HG03196 (cell line): ENCODE data around the gene GSTM2.

Source experiments
- ATAC-seq: cut with Tn5 transposase; IDR thresholded peaks from one replicate; pipeline ENCODE4 v1.9.1; 2021; ENCODE audit not compliant: unreplicated experiment

The GSTM2 gene

GRCh38 chr1:109629372-109630030 is 38.4 kb upstream of the GSTM2 start:
- ATAC-seq, result no peak

- ATAC-seq, result no peak
Measured at GRCh38 chr1:109630081-109630897, 37.6 kb upstream of the GSTM2 start.

GRCh38 chr1:109630898-109631512 is 36.9 kb upstream of the GSTM2 start:
- no peak for ATAC-seq

GRCh38 chr1:109631513-109632505 is 36.0 kb upstream of the GSTM2 start:
- ATAC-seq, result no peak

GRCh38 chr1:109632671-109633346 is 35.0 kb upstream of the GSTM2 start:
- ATAC-seq, result no peak

- no peak for ATAC-seq
Measured at GRCh38 chr1:109634292-109634691, 33.6 kb upstream of the GSTM2 start.

- no peak for ATAC-seq
Measured at GRCh38 chr1:109634771-109635750, 32.8 kb upstream of the GSTM2 start.

- no peak for ATAC-seq
Measured at GRCh38 chr1:109635862-109636200, 32.0 kb upstream of the GSTM2 start.

GRCh38 chr1:109636201-109636952 is 31.5 kb upstream of the GSTM2 start:
- no peak for ATAC-seq

- no peak for ATAC-seq
Measured at GRCh38 chr1:109637446-109637845, 30.4 kb upstream of the GSTM2 start.

- ATAC-seq, result no peak
Measured at GRCh38 chr1:109639063-109639840, 28.6 kb upstream of the GSTM2 start.

- no peak for ATAC-seq
Measured at GRCh38 chr1:109639841-109640184, 28.0 kb upstream of the GSTM2 start.

- peak; percentile 65 for ATAC-seq
Measured at GRCh38 chr1:109640285-109640865, 27.5 kb upstream of the GSTM2 start.

- ATAC-seq, result no peak
Measured at GRCh38 chr1:109641078-109641740, 26.6 kb upstream of the GSTM2 start.

- ATAC-seq, result no peak
Measured at GRCh38 chr1:109641861-109642260, 26.0 kb upstream of the GSTM2 start.

GRCh38 chr1:109642626-109643025 is 25.2 kb upstream of the GSTM2 start:
- no peak for ATAC-seq
